NCI-H2196 treated with DMSO at 0.1 percent for 48 hours (cell line): ENCODE measurements around the gene MCM7.

Experiments
- DNase-seq: peaks from one replicate; lab custom pipeline; 2025; ENCODE audit not compliant: unreplicated experiment; lab: John Stamatoyannopoulos, UW

Gene MCM7

GRCh38 chr7:100075418-100075817, 25.8 kb downstream of the MCM7 start:
- no peak for DNase-seq

GRCh38 chr7:100074841-100075240, 26.4 kb downstream of the MCM7 start:
- no peak for DNase-seq

- no peak for DNase-seq
These were observed 28.7 kb downstream of the MCM7 start for GRCh38 chr7:100072462-100072861.

GRCh38 chr7:100071018-100071723, 30.0 kb downstream of the MCM7 start:
- no peak for DNase-seq

DNA sequence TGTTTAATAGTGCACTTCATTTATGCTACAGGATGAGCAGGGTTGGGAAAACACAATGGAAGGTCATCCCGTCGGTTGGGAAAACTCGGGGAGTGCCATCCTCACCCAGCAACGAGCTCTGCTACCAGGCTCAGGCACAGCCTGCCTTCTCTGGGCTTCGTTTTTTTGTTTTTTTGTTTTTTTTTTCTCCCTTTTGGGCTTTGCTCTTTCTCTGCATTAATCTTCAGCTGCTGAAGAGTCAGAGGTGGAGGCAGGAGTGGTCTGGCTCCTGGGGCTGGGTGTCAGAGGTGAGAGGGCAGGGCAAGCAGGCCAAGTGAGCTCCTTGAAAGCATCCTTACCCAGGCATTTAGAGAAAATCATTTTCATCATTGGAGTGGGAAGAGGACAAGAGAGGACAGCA, 31.2 kb downstream of the MCM7 start:
- DNase-seq = no peak

DNA sequence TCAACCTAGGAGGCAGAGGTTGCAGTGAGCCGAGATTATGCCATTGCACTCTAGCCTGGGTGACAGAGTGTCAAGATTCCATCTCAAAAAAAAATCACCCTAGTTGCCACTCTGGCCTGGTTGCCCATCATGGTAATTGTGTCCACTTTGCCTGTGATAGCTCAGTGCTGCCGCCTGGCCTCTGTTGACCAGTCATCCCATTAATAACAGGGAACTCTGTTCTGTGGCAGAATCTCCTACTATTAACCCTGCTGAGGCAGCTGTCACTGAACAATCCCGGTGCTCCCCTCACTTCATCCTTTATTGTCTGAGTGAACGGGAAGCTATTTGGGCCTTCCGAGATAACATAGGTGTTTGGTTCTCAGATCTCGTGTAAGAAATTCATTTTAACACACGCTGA, 34.2 kb downstream of the MCM7 start:
- no peak for DNase-seq

- no peak for DNase-seq
These were observed 35.6 kb downstream of the MCM7 start for GRCh38 chr7:100065452-100066186.

GRCh38 chr7:100064162-100064561, 37.0 kb downstream of the MCM7 start:
- no peak for DNase-seq

GRCh38 chr7:100063376-100063775, 37.8 kb downstream of the MCM7 start:
- DNase-seq = no peak

DNA sequence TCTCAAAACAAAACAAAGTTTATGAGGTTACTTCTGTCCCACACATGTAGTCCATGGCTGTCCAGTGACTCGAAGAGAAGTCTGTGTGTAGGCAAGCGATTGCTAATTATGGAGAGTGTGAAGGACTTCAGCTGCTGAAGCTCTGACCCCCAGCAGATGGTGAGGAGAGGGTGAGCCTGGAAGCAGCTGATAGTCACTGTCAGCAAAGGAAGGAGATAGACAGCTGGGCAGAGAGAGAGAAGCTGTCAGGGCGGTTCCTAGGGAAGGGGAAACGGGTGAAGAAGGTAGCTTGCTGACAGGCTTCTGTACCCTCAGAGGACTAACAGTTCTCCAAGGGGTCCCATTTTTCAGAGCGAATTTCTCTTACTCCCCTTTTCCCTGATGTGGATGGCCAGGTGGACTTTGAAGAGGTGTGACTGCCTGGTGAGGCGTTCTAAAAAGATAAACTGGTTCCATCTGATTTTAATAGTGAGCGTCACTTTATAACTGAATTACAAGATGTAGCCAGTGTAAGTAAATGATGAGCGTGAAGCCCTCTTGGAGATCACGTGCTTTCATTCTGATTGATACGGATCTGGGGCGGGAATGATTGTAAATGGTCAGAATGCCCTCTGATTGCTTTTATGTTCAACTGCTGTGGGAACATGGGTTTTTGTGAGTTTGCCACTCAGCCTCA, 39.5 kb downstream of the MCM7 start:
- no peak for DNase-seq

GRCh38 chr7:100059251-100059739, 41.9 kb downstream of the MCM7 start:
- DNase-seq = no peak

GRCh38 chr7:100057006-100057405, 44.2 kb downstream of the MCM7 start:
- no peak for DNase-seq

GRCh38 chr7:100053215-100053614, 48.0 kb downstream of the MCM7 start:
- DNase-seq = peak; percentile 75

DNA sequence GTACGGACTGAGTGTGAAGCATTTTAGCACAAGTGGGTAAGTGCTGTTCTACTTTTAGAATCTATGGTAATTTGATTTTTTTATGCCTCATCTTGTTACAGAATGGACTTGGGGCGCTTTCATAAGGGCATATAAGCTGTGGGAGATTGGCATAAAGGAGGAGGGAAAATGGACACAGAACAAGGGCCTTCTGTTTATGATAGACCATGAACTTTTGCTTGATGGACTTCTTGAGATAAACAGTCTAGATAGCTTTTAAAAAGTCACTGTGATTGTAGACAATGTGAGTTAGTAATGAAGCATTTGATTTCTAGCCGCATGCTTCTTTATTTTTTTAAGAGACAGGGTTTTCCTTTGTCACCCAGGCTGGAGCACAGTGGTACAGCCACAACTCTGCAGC, 49.6 kb downstream of the MCM7 start:
- DNase-seq = no peak

- DNase-seq = peak; percentile 52
These were observed 51.5 kb downstream of the MCM7 start, which contains the start of gene ZSCAN21 for GRCh38 chr7:100049441-100050291. Gene ZSCAN21, plus strand, starts transcription at chr7:100049774. Its CDS starts 7,233 bp downstream, at chr7:100057007.

- no peak for DNase-seq
These were observed 52.5 kb downstream of the MCM7 start for GRCh38 chr7:100048680-100049079.

GRCh38 chr7:100044718-100045117, 56.5 kb downstream of the MCM7 start:
- DNase-seq = no peak
